ENCODE data around the gene TOP2A.
"Not testable (repeated sequence)": the region's sequence is repeated elsewhere in the genome, so short reads cannot be mapped to it uniquely, and the experiment has no call there.

The TOP2A gene

DNA sequence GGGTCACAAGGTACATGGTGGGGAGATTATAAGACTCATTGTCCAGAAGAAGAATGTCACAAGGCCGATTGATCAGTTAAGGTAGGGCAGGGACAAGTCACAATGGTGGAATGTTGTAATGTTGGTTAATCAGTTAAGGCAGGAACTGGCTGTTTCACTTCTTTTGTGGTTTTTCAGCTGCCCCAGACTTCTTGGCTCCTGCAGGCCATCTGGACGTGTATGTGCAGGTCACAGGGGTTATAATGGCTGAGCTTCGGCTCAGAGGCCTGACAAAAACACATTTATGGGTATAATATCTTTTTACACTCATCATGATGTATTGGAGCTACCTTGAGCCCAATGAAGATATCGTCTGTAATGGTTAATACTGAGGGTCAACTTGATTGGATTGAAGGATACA, 45.1 kb downstream of the TOP2A start:
- DNase-seq, result not testable (repeated sequence)

DNA sequence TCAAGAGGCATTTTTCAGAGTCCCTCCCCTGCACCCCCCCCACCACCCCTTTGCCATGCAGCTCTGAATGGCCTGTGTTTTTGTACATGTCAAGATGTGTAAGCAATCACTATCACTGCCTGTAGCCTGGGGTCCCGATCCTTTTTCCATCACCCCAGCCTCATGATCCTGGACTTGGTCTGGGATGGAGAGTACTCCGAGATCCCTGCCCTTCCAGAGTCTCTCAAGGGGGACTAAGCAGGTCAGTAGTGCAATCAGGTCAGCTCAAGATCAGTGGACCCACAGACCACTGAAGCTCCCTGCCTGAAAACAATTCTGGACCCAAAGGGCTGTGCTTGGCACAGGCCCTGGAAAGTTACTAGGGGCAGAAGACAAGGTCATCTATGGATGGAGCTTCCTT, 45.7 kb downstream of the TOP2A start:
- DNase-seq, result no peak

DNA sequence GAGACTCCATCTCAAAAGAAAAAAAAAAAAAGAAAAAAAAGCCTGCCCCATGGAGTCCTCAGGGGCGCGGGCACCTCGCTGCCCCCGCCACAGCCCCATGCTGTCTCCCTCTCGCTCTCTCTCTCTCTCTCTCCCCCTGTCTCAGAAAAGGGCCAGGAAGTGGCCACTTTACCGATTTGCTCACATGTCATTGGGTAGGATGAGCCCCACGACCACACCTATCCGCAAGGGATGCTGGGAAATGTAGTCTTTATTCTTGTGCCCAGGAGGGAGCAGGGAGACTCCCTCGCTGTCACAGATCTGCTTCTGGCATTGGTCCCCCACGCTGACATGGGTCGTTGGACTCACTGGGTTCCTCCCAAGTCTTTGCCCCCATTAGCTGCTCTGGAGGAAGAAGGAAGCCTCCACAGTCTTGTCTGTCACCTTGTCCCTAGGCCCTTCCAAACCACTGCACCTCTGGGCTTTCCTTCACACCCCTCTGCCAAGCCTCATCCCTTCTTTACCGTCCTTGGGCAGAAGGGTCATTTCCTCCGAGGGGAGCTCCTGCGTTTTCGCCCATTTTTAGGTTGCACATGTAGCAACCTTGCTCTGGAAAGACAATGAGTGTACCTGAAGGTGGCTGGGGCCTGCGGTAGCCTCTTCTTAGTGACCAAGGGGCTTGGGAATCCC, 46.3 kb downstream of the TOP2A start:
- peak; percentile 35 for DNase-seq

DNA sequence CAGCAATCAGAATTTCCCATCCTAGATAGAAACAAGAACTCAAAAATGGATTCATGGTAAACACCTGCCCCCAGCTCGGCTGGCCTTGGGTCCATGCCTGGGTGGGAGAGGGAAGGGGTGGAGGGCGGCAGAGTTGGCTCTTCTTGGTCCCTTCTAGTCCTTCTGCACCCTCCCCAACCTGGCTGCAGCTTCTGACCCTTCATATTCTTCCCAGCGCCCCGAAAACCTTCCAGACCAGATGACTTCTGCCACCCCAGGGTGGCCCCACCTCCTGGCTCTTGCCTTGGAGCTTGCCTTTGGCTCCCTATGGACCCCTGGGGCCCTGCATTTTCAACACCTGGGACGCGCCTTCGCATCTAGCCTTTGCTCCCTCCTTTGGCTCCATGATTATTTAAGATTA, 47.8 kb downstream of the TOP2A start:
- DNase-seq, result no peak

DNA sequence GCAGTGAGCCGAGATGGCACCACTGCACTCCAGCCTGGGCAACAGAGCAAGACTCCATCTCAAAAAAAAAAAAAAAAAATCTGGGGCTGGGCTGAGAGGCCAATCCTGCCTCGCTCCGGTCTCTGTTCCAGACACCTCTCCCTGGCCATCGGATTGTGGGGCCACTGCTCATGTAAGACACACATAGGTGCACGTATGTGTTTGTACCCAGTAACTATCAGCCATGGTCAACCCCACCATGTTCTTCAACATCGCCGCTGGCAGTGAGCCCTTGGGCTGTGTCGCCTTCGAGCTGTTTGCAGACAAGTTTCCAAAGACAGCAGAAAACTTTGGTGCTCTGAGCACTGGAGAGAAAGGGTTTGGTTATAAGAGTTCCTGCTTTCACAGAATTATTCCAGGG, 50.0 kb downstream of the TOP2A start:
- DNase-seq, result not testable (repeated sequence)

DNA sequence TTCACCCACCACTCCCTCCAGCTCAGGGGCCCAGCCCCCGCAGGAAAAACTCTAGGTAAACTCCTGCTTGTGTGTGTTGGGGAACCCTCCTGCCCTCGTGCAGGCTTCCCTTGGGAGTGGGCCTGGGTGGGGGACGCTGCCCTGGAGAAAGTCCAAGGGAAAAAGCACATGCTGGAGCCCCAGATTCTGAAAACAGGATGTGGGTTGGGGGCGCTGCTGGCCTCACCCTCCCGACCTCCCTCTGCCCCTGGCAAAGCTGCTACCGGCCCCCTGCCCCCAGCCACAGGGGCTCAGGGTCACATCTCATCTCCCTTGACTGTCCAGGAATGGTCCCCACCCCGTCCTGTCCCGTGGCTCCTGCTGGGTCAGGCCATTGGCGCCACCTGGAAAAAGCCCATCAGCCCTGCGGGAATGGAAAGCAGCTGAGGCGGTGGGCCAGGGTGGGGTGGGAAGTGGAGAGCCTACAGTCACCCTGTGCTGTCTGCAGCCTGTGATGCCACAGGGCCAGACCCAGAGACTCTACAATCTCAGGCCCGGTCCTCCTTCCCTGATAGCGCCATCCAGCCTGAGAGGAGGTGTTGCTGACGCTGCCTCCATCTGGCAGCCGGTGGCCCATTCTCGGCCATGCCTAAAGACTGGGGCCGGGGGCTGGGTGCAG, 50.7 kb downstream of the TOP2A start:
- DNase-seq, result no peak

DNA sequence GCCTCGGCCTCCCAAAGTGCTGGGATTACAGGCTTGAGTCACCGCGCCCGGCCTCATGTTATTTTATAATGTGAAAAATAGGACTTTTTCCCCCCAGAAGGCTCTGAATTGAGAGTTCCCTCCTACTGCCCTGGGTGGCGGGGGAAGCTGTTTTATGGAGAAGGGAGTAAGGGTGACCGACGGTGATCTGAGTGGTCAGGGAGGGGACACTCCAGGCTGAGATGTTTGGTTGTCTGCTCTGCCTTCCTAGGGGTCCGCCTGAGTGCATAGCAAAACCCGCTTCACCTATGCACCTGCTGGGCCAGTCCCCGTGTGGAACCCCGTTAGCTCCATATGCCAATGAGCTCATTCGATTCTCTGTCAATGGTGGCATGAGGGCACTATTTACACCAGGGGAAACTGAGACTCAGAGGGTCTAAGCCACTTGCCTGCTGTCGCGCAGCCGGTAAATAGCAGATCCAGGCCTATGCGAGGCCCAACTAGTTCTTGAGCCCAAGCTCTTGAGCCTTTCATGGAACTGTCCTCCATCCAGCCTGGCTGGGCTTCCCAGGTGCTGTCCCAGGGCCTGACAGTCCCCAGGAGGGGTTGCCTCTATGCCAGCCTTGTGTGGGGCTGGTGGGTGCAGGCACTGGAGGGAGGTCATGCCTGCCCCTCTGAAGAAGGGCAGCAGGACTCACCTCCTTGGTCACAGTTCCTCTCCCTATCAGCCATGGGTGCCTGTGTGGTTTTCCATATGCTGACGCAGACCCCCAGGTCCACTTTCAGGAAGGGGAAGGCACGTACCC, 51.4 kb downstream of the TOP2A start:
- no peak for DNase-seq

DNA sequence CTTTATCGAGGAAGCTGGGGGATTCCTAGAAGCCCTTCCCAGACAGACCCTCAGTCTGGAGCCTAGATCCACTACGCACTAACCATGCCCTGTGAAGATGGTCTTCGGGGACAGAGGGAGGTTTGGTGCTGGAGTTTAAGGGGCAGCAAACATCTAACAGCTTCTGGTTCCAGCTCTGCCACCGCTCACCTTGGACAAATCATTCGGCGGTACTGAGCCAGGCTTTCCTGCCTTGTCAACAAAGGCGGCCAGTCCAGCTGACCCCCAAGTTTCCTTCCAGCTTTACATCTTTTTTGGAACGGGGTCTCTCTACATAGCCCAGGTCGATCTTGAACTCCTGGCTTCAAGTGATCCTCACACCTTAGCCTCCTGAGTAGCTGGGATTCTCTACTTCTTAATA, 52.8 kb downstream of the TOP2A start:
- no peak for DNase-seq

DNA sequence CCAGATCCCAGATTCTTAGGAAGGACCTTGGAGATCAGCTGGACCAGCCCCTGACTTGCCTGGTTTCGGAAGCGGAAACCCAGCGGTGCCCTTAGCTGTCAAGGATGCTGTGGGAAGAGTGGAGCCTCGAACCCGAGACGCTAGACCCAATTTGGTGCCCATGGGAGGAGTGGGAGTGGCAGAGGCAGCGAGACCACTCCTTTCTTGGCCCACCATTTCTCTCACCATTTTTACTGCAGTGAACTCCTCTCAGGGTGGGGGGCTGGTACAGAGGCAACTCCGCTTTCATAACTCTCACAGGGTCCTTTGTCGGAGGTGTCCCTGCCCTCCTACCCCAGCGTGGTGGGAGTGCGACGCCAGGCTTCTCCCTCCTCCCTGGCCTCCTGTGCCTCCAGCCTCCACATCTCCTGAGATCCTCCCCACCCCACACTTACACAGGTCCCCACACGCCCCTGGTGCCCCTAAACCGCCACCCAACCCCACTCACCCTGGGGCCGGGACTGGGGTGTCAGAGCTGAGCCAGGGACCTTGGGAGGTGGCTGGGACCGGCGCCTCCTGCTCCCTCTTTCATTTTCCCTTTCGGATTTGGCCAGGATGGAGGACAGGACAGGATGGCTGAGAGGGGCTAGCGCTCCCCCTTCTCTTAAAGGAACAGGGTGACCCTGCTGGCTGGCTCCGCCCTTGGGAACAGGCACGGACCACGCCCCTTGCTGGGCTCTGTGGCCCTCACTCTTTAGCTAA, 53.4 kb downstream of the TOP2A start, which contains the start of gene GJD3:
GJD3 (minus strand) TSS at position 617 of the 741 bp plus-strand sequence. CDS start 922 bp downstream, outside the sequence.
- no peak for DNase-seq

DNA sequence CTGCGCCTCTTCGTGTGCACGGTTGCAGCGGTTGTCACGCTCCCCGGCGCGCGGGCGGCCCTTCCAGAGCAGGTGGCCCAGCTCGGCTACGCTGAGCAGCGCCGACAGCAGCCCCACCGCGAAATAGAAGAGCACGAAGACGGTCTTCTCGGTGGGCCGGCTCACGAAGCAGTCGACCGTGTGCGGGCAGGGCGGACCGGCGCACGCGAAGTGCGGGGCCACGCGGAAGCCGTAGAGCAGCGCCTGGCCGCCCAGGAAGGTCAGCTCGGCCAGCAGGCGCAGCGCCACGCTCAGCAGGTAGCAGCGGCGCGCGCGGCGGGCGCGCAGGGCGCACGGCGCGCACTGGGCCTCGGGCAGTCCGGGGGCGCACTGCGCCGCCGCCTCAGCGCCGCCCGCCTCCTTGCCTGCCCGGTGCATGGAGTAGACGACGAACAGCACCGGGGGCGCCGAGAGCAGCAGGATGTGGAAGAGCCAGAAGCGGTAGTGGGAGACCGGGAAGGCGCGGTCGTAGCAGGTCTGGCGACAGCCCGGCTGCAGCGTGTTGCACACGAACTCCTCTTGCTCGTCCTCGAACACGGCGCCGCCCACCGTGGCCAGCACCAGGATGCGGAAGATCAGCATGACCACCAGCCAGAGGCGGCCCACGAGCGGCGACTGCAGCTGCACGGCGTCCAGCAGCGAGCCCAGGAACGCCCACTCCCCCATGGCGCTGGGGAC, 54.4 kb downstream of the TOP2A start:
- DNase-seq, result no peak

DNA sequence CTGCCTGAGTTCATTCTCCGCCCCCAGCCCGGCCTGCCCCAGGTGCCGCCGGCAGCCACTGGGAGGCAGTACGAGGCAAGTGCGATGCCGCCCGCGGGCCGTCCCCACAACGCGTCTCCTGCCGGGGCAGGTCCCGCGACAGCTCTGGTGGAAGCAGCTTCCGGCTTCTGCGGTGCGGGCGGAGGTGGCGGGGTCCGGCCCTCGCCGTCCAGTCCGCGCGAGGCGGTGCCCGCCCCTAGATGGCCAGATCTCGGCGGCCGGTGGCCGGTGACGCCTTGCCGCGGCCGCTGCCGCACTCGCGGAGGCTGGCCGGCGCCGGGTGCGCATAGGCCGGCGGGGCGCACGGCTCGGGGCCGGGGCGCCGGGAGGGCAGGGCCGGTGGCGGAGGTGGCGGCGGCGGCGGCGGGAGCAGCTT, 55.0 kb downstream of the TOP2A start:
- peak; percentile 65 for DNase-seq

DNA sequence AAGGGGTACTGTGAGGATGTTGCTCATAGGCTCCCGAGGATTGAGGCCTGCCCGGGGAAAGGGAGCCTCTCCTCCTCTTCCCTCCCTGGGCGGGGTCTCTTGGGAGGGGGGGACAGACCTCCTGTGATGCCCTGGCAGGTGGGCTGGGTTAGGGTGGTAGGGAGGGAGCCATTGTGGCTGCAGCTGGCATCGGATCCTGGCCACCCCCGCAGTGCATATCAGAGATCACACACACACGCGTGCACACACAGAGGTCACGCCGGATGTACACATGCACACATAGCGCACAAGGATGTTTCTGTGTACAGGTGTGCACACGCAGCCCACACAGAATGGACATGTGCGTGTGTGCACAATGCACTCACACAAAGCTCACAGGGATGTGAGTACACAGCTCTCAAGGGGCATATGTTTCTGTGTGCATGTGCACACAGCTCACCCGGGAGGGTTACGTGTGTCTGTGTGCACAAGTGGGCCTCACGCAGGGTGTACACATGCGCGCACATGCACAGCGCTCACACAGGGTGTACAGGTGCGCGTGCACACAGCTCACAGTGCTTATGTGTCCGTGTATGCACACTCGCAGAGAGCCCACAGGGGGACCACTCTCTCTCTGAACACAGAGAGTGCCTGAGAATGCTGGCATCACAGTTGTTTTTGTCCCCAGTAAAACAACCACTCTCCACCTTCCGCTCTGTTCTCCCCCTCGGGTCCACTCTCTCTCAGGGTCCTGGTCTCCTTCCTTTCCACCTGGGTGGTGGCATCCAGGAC, 55.6 kb downstream of the TOP2A start:
- DNase-seq, result no peak

DNA sequence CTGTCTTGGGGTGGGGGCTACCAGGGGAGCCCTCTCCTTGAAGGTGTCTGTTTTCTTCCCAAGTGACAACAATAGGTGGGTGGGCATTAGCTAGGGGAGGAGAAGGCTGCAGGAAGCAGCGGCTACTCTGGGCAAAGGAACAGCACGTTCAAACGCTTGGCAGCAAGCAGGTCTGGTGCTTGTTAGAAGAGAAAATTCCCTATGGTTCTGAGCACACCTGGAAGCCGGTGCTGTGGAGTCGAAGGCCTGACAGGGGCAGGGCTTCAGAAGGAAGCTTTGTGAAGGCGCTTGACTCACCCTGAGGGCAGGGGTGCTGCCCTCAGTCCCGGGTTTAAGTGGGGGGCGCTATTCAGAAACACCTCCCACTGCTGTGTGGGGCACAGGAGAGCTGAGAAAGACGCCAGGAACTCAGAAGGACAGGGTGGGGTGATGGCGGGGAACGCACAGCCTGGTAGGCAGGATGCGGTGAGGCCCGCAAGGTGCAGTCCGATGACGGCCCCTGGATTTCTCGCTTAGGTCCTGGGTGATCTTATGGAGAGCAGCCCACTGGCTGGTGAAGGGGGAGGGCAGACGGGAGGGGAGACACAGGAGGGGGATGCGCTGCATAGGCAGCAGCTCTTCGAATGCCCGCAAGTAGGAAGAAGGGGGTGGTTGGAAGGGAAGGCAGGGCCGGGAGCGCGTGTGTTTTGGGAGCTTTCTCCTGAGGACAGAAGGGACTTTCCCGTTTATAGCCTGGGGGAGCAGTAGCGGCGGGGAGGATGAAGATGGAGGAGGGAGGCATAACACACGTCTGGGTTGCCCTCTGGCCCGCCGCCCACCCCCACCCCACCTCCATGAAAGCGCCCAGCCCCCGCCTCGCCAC, 56.4 kb downstream of the TOP2A start:
- DNase-seq, result no peak

DNA sequence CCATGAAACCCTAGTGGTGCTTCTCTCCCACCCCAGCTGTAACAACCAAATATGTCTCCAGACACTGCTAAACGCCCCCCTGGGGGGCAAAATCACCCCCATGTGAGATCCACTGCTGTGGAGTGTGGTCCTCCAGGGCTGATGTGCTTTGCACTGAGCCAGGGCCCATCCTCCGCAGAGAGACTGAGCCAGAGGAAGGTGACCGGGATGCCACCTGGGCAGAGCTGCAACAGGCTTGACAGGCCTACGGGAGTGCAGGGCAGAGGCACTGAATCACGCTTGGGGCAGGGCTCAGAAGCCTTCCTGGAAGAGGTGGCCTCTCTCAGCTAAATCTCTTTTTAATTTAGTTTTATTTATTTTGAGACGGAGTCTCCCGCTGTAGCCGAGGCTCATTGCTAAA, 57.6 kb downstream of the TOP2A start:
- no peak for DNase-seq

DNA sequence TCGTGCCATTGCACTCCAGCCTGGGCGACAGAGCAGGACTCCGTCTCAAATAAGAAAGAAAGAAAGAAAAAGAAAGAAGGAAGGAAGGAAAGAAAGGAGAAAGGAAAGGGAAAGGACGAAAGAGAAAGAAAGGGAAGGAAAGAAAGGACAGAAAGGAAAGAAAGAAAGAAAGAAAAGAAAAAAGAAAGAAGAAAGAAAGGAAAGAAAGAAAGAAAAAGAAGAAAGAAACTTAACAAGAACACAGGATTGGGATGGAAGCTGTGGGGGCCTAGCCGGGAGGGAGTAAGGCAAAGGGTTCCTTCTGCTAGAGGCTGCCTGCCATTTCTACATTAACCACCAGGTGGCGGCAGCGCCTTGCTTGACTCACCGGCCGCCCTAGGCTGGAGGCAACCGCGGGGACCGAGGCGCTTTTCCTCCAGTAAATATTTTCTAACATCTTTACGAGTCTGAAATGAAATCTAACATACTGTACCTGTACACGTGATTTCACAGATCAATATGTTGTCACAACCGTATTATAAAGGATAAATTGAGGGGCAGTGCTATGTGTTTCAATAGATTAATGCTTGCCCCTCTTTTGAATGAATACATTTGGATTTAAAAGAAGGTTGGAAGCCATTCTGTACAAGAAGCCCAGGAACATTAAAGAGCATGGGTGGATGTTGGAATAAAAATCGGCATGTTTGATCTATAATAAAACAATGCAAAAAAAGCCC, 59.2 kb downstream of the TOP2A start:
- DNase-seq, result peak; percentile 87

DNA sequence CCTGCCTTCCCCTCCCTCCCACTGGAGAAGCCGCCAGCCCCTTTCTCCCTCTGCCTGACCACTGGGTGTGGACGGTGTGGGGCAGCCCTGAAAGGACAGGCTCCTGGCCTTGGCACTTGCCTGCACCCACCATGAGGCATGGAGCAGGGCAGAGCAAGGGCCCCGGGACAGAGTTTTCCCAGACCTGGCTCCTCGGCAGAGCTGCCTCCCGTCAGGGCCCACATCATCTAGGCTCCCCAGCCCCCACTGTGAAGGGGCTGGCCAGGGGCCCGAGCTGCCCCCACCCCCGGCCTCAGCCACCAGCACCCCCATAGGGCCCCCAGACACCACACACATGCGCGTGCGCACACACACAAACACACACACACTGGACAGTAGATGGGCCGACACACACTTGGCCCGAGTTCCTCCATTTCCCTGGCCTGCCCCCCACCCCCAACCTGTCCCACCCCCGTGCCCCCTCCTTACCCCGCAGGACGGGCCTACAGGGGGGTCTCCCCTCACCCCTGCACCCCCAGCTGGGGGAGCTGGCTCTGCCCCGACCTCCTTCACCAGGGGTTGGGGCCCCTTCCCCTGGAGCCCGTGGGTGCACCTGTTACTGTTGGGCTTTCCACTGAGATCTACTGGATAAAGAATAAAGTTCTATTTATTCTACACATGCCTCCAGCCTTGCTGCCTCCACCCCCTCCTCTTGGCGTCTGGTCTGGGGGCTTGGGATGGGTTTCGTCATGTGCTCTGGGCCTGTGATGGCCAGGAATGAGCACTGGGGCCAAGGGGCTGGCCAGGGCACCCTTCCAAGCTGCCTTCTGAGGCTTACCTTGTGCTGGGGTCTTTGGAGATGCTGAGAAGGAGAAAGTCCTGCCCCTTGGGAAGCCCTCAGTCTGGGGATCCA, 60.5 kb downstream of the TOP2A start:
- no peak for DNase-seq

DNA sequence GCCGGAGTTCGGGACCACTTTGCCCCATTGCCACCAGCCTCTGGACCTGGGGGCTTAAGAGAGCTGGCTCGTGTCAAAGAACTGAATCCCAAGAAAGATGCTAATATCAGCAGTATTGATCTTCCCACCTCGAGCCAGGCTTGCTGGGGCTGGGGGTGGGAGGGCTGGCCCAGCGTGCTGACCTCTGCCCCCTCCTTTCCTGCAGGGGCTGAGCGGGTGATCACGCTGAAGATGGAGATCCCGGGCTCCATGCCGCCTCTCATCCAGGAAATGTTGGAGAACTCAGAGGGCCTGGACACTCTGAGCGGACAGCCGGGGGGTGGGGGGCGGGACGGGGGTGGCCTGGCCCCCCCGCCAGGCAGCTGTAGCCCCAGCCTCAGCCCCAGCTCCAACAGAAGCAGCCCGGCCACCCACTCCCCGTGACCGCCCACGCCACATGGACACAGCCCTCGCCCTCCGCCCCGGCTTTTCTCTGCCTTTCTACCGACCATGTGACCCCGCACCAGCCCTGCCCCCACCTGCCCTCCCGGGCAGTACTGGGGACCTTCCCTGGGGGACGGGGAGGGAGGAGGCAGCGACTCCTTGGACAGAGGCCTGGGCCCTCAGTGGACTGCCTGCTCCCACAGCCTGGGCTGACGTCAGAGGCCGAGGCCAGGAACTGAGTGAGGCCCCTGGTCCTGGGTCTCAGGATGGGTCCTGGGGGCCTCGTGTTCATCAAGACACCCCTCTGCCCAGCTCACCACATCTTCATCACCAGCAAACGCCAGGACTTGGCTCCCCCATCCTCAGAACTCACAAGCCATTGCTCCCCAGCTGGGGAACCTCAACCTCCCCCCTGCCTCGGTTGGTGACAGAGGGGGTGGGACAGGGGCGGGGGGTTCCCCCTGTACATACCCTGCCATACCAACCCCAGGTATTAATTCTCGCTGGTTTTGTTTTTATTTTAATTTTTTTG, 61.6 kb downstream of the TOP2A start:
- no peak for DNase-seq
